HG03442 (cell line): ENCODE measurements around the gene IFNA6.

Experiments used
- ATAC-seq: cut with Tn5 transposase; IDR thresholded peaks from one replicate; pipeline ENCODE4 v1.9.1; 2021; ENCODE audit warnings: mild to moderate bottlenecking, moderate library complexity; ENCODE audit not compliant: unreplicated experiment

IFNA6 gene

GRCh38 chr9:21331676-21332402, 18.8 kb downstream of the IFNA6 start:
- ATAC-seq = no peak

GRCh38 chr9:21326526-21327139, 24.1 kb downstream of the IFNA6 start:
- peak; percentile 84 for ATAC-seq

- no peak for ATAC-seq
These were observed 26.6 kb downstream of the IFNA6 start for GRCh38 chr9:21324047-21324446.

- no peak for ATAC-seq
These were observed 27.7 kb downstream of the IFNA6 start for GRCh38 chr9:21322911-21323461.

GRCh38 chr9:21320465-21320864, 30.2 kb downstream of the IFNA6 start:
- no peak for ATAC-seq

- peak; percentile 67 for ATAC-seq
These were observed 32.4 kb downstream of the IFNA6 start for GRCh38 chr9:21317956-21318923.

GRCh38 chr9:21316860-21317259, 33.8 kb downstream of the IFNA6 start:
- no peak for ATAC-seq

GRCh38 chr9:21316032-21316842, 34.5 kb downstream of the IFNA6 start:
- ATAC-seq = no peak

GRCh38 chr9:21314152-21314551, 36.5 kb downstream of the IFNA6 start:
- ATAC-seq = no peak

- no peak for ATAC-seq
These were observed 38.8 kb downstream of the IFNA6 start for GRCh38 chr9:21311889-21312288.

GRCh38 chr9:21305213-21305612, 45.5 kb downstream of the IFNA6 start, which contains the start of gene IFNA5:
IFNA5 (minus strand) TSS chr9:21305313; CDS start chr9:21305256, 57 bp downstream.
- ATAC-seq = no peak
